Fibroblast of lung (primary cell): Measurements from ENCODE around the gene CNTNAP5. TPM values are rescaled to one million over a fixed set of nuclear protein-coding genes. Genes with fewer than 3 reads are reported as not detected.
A peak's percentile ranks its signal among the peaks of the same experiment; 100 is the strongest.

Experiments
- DNase-seq, 2 donors: peaks; one replicate each; pipeline versions ENCODE4 v3.0.0 to v3.0.0-alpha.2; 2010; ENCODE audit warnings: low read depth in 2 of 2
- H2AFZ ChIP-seq: 2 replicates; pipeline ENCODE4 v1.5.1; 2012; ENCODE audit warnings: low read length, control low read depth, inconsistent platforms
- H3K27ac ChIP-seq: 2 replicates; pipeline ENCODE4 v1.5.1; 2011; ENCODE audit warnings: low read length, control low read depth; ENCODE audit not compliant: insufficient read depth
- H3K27me3 ChIP-seq: 2 replicates; pipeline ENCODE4 v1.5.1; 2011; ENCODE audit warnings: mild to moderate bottlenecking, low read length; ENCODE audit not compliant: control insufficient read depth, insufficient read depth
- H3K36me3 ChIP-seq: 2 replicates; pipeline ENCODE4 v1.5.1; 2011; ENCODE audit warnings: low read length; ENCODE audit not compliant: control insufficient read depth, insufficient read depth
- H3K4me1 ChIP-seq: 2 replicates; pipeline ENCODE4 v1.5.1; 2011; ENCODE audit warnings: low read length; ENCODE audit not compliant: control insufficient read depth, insufficient read depth; ENCODE audit errors: extremely low read depth
- H3K4me2 ChIP-seq: 2 replicates; pipeline ENCODE4 v1.5.1; 2011; ENCODE audit warnings: low read length, control low read depth; ENCODE audit not compliant: insufficient read depth; ENCODE audit errors: extremely low read depth
- H3K4me3 ChIP-seq, 4 experiments: fragments of 200-600 bp in 1 of 4; sonication (generic) in 1 of 4; replicated peaks in 1 of 4; 2 replicates each; pipeline ENCODE4 v1.5.1; 2011 to 2016; ENCODE audit warnings: low read length in 4 of 4, low read depth in 3 of 4, mild to moderate bottlenecking in 3 of 4, control low read depth in 2 of 4, inconsistent platforms in 1 of 4, mixed read lengths in 1 of 4; ENCODE audit not compliant: insufficient read depth in 1 of 4; ENCODE audit errors: control extremely low read depth in 1 of 4
- H3K79me2 ChIP-seq: 2 replicates; pipeline ENCODE4 v1.5.1; 2012; ENCODE audit warnings: mild to moderate bottlenecking, low read length, inconsistent platforms; ENCODE audit not compliant: control insufficient read depth, insufficient read depth
- H3K9ac ChIP-seq: 2 replicates; pipeline ENCODE4 v1.5.1; 2011; ENCODE audit warnings: mild to moderate bottlenecking, low read length, control low read depth; ENCODE audit not compliant: insufficient read depth
- H3K9me3 ChIP-seq: 2 replicates; pipeline ENCODE4 v1.5.1; 2012; ENCODE audit warnings: low read depth, low read length; ENCODE audit not compliant: control insufficient read depth, insufficient read depth
- H4K20me1 ChIP-seq: 2 replicates; pipeline ENCODE4 v1.5.1; 2011; ENCODE audit warnings: low read length; ENCODE audit not compliant: control insufficient read depth, insufficient read depth; ENCODE audit errors: extremely low read depth
- CTCF ChIP-seq, 2 donors: IDR thresholded peaks in 1 of 2; conservative IDR thresholded peaks in 1 of 2; 1 replicate in 1 of 2; 2 replicates in 1 of 2; pipeline ENCODE4 v1.5.1; 2011 to 2012; ENCODE audit warnings: low read length in 2 of 2, control low read depth in 1 of 2, inconsistent platforms in 1 of 2, low read depth in 1 of 2, mild to moderate bottlenecking in 1 of 2
- EZH2 ChIP-seq: IDR thresholded peaks from 2 replicates; pipeline ENCODE4 v1.5.1; 2012; ENCODE audit warnings: low read length, control low read depth, mild to moderate bottlenecking; ENCODE audit errors: missing control alignments
- polyA plus RNA-seq, 2 donors: library from polyadenylated mRNA; depleted of rRNA in 1 of 2; stranded (reverse) in 1 of 2; unstranded in 1 of 2; fragments of >200 nt; gene quantifications; 2 replicates each; pipeline ENCODE4 v1.2.1, GENCODE V29; 2011 to 2012; ENCODE audit warnings: missing spikeins in 1 of 2
- total RNA-seq: library from RNA; depleted of rRNA; stranded (reverse); fragments of >200 nt; gene quantifications from 2 replicates; pipeline ENCODE4 v1.2.1, GENCODE V29; 2014

CNTNAP5 gene
- total and polyA plus RNA-seq, 2 donors (not counting 1 experiment from before 2014, with no cell fraction given), result not detected

DNA sequence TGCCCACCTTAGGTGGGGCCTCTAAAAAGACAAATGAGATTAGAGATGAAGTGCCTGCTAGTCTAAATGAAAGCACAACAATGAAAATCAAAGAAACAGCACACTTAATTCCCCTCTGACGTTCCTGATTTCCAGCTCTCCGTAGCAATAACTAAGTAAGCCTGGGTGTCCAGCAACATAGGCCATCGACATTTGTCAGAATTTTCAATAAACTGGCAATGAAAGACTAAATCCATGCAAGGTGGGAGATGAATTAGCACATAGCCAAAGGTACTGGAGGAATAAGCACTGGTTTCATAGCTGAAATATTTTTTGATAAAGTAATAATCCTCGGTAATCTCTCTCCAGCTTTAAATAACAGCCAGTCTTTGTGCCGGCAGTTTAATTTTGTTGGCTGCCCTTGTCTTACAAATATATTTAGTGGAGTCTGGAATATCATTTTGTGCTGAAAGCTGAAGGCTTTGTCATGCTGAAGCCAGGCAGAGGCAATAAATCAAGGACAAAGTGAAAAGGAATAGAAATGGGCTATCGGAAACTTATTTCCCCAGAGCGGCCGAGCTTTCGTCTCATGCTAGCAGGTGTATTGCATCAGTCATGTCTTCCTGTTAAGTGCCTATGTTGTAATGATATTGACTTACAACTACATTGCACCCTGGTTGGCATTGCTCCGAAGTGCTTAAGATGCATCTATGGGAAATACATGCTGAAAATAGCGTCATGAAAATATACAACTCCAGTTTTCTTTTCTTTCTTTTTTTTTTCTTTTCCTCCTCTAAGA, 790.1 kb downstream of the CNTNAP5 start:
- DNase-seq, result no peak
- TF ChIP-seq EZH2 (no peak), CTCF (conservative IDR thresholded peaks at IDR 0.05 in 1 of 2, IDR thresholded peaks at IDR 0.05 in 1 of 2; ENCODE audit: low read depth in 1 of 2, low read length in 2 of 2) (no peak)
- H3K27ac ChIP-seq, result no peak overlapping the region
- H3K4me1 ChIP-seq, result no peaks in the 10 kb centered on the region
- H3K9ac ChIP-seq, result no peak overlapping the region
- no peaks in the 10 kb centered on the region for H3K9me3 ChIP-seq
- H3K79me2 ChIP-seq, result no peaks in the 10 kb centered on the region
- no peak overlapping the region for H2AFZ ChIP-seq
- no peaks in the 10 kb centered on the region for H3K36me3 ChIP-seq
- no peak overlapping the region for H3K4me3 ChIP-seq
- H3K27me3 ChIP-seq, result no peaks in the 10 kb centered on the region
- H3K4me2 ChIP-seq, result no peak overlapping the region
- no peaks in the 10 kb centered on the region for H4K20me1 ChIP-seq

- H3K27ac ChIP-seq, result no peak overlapping the region
- H3K36me3 ChIP-seq, result no peaks in the 10 kb centered on the region
- no peak overlapping the region for H3K9ac ChIP-seq
- no peaks in the 10 kb centered on the region for H3K4me1 ChIP-seq
- H3K79me2 ChIP-seq, result no peaks in the 10 kb centered on the region
- no peaks in the 10 kb centered on the region for H4K20me1 ChIP-seq
- no peaks in the 10 kb centered on the region for H3K27me3 ChIP-seq
- no peak overlapping the region for H2AFZ ChIP-seq
- no peak overlapping the region for H3K4me3 ChIP-seq
- TF ChIP-seq CTCF (conservative IDR thresholded peaks at IDR 0.05 in 1 of 2, IDR thresholded peaks at IDR 0.05 in 1 of 2; ENCODE audit: low read depth in 1 of 2, low read length in 2 of 2), result no peak
- TF ChIP-seq EZH2, result no peak
- H3K9me3 ChIP-seq, result no peaks in the 10 kb centered on the region
- DNase-seq, result no peak
- H3K4me2 ChIP-seq, result no peak overlapping the region
Measured at GRCh38 chr2:124816007-124816406, 790.9 kb downstream of the CNTNAP5 start.

- no peaks in the 10 kb centered on the region for H3K27me3 ChIP-seq
- H3K9me3 ChIP-seq, result no peaks in the 10 kb centered on the region
- H3K9ac ChIP-seq, result no peak overlapping the region
- no peaks in the 10 kb centered on the region for H3K36me3 ChIP-seq
- H3K4me1 ChIP-seq, result no peaks in the 10 kb centered on the region
- peak in 1 of 2 donors; percentile 40 for DNase-seq
- H3K4me3 ChIP-seq, result no peak overlapping the region
- no peak for TF ChIP-seq CTCF (conservative IDR thresholded peaks at IDR 0.05 in 1 of 2, IDR thresholded peaks at IDR 0.05 in 1 of 2; ENCODE audit: low read depth in 1 of 2, low read length in 2 of 2)
- no peak for TF ChIP-seq EZH2
- H2AFZ ChIP-seq, result no peak overlapping the region
- no peak overlapping the region for H3K4me2 ChIP-seq
- no peaks in the 10 kb centered on the region for H3K79me2 ChIP-seq
- no peak overlapping the region for H3K27ac ChIP-seq
- H4K20me1 ChIP-seq, result no peaks in the 10 kb centered on the region
Measured at GRCh38 chr2:124822516-124822915, 797.4 kb downstream of the CNTNAP5 start.
